Tibial nerve (tissue), 4 donors: Measurements from ENCODE around the gene THAP5.
"Not testable (repeated sequence)": the region's sequence is repeated elsewhere in the genome, so short reads cannot be mapped to it uniquely, and the experiment has no call there.

Experiments
- EP300 ChIP-seq, 2 donors: sonication (generic); formaldehyde crosslinking; IDR thresholded peaks; one replicate each; pipeline ENCODE4 v1.6.1; 2017; ENCODE audit warnings: antibody characterized with exemption in 2 of 2, mild to moderate bottlenecking in 1 of 2
- POLR2A ChIP-seq, 2 donors: fragments of 450-650 bp; IDR thresholded peaks; one replicate each; pipeline ENCODE4 v1.6.1; 2017; ENCODE audit warnings: antibody characterized with exemption in 2 of 2, mild to moderate bottlenecking in 2 of 2, moderate library complexity in 2 of 2
- TF ChIP-seq, protein P1 (sequence below), 5 experiments: fragments of 200-600 bp in 3 of 5; fragments of 450-650 bp in 2 of 5; sonication (generic) in 3 of 5; IDR thresholded peaks; one replicate each; pipeline ENCODE4 v1.5.1; 2016 to 2019; ENCODE audit warnings: antibody characterized with exemption in 5 of 5, mild to moderate bottlenecking in 3 of 5, moderate library complexity in 2 of 5

GRCh38 chr7:108556665-108557064 is 12.8 kb downstream of the THAP5 start:
- TF ChIP-seq, protein P1, sequence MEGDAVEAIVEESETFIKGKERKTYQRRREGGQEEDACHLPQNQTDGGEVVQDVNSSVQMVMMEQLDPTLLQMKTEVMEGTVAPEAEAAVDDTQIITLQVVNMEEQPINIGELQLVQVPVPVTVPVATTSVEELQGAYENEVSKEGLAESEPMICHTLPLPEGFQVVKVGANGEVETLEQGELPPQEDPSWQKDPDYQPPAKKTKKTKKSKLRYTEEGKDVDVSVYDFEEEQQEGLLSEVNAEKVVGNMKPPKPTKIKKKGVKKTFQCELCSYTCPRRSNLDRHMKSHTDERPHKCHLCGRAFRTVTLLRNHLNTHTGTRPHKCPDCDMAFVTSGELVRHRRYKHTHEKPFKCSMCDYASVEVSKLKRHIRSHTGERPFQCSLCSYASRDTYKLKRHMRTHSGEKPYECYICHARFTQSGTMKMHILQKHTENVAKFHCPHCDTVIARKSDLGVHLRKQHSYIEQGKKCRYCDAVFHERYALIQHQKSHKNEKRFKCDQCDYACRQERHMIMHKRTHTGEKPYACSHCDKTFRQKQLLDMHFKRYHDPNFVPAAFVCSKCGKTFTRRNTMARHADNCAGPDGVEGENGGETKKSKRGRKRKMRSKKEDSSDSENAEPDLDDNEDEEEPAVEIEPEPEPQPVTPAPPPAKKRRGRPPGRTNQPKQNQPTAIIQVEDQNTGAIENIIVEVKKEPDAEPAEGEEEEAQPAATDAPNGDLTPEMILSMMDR (IDR thresholded peaks at IDR 0.05), result not testable (repeated sequence)
- not testable (repeated sequence) for TF ChIP-seq EP300, POLR2A (IDR thresholded peaks at IDR 0.05)
